Transverse colon (tissue), 3 donors: ENCODE results near the gene TSPO2.
"Not testable (repeated sequence)": the region's sequence is repeated elsewhere in the genome, so short reads cannot be mapped to it uniquely, and the experiment has no call there.

Experiments
- CTCF ChIP-seq, 5 experiments: fragments of 200-600 bp in 3 of 5; fragments of 450-650 bp in 2 of 5; sonication (generic) in 3 of 5; IDR thresholded peaks; 1 replicate in 2 of 5; 2 replicates in 3 of 5; pipeline ENCODE4 v1.5.1; 2016 to 2017; ENCODE audit warnings: antibody characterized with exemption in 5 of 5, inconsistent platforms in 3 of 5, mild to moderate bottlenecking in 2 of 5, moderate library complexity in 1 of 5
- EP300 ChIP-seq: sonication (generic); formaldehyde crosslinking; IDR thresholded peaks from one replicate; pipeline ENCODE4 v1.6.1; 2017; ENCODE audit warnings: antibody characterized with exemption, low read depth

DNA sequence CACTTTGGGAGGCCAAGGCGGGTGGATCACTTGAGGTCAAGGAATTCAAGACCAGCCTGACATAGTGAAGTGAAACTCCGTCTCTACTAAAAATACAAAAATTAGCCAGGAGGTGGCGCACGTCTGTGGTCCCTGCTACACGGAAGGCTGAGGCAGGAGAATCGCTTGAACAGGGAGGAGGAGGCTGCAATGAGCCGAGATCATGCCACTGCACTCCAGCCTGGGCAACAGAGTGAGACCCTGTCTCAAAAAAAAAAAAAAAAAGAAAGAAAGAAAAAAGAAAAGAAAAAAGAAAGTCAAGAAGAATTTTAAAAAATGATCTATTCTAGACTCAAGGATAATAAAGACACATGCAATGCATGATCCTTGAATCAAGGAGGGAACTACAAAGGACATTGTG, 36.0 kb upstream of the TSPO2 start:
- not testable (repeated sequence) for TF ChIP-seq EP300
- TF ChIP-seq CTCF (IDR thresholded peaks at IDR 0.05): peak; percentile 63 to 73 (median 67)
